Epithelial cell of proximal tubule (primary cell): ENCODE data around the gene ITSN1. TPM values are rescaled to one million over a fixed set of nuclear protein-coding genes. Genes with fewer than 3 reads are reported as not detected.

ENCODE experiments used
- DNase-seq: peaks from one replicate; pipeline ENCODE4 v3.0.0-alpha.2; 2011; ENCODE audit warnings: low read depth
- H3K4me3 ChIP-seq: 2 replicates; pipeline ENCODE4 v1.5.1; 2011; ENCODE audit warnings: low read depth, mild to moderate bottlenecking, low read length
- CTCF ChIP-seq: conservative IDR thresholded peaks from 2 replicates; pipeline ENCODE4 v1.5.1; 2012; ENCODE audit warnings: low read depth, mild to moderate bottlenecking, low read length
- total RNA-seq: library from RNA; depleted of rRNA; stranded (reverse); fragments of >200 nt; gene quantifications from 2 replicates; pipeline ENCODE4 v1.2.3, GENCODE V29; 2015

ITSN1 gene
- total RNA-seq, 1 donor from 2014 or later: 24.5 TPM

- no peak for DNase-seq
- H3K4me3 ChIP-seq: no peak overlapping the region
- no peak for TF ChIP-seq CTCF
These were observed 212.3 kb downstream of the ITSN1 start for GRCh38 chr21:33854604-33855003.

DNA sequence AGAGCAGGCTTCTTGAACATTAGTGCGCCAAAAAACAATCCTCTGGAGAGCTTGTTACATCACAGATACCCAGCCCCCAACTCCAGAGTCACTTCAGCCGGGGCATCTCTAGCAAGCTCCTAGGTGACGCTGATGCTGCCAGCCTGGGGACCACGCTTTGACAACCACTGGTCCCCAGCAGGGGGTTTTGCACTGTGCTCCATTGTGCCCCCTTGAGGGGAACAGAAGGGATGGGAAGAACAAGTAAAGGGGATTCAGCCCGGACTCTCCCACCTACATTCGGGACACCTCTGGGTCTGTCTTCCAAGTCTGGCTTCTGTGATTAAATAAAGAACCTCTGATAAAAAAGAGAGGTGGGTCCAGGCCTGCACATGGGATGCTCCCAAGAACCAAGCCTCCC, 212.9 kb downstream of the ITSN1 start:
- peak; percentile 25 for TF ChIP-seq CTCF
- no peak for DNase-seq
- no peak overlapping the region for H3K4me3 ChIP-seq

DNA sequence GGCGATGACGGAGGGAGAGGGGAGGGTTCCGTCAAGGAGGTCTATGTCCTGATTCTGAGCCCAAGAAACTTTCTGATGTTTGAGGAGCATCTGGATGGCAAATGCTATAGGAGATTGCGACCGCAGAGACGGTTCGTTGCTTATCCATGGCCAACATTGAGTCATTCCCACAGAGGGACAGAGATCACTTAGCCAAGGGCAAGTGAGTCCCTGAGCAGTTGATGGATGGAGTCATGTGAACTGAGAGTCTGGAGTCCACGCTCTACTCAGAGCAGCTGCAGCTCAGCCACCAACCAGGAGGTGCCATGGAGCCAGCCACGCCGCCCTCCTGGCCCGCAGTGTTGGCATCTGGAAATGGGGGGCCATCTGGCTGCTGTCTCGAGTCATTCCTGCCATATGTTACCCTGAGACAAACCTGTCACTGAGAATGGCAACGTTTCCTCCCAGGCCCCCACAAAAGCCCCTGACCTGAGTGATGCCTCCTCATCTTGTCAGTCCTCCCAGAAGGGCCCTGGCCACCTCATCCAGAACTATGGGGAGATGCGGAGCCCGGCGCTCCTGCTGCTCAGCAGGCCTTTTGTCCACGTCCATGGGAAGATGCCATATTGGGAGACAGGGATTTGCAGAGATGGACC, 214.7 kb downstream of the ITSN1 start:
- DNase-seq: no peak
- no peak overlapping the region for H3K4me3 ChIP-seq
- TF ChIP-seq CTCF: no peak

- no peak for TF ChIP-seq CTCF
- no peak overlapping the region for H3K4me3 ChIP-seq
- no peak for DNase-seq
These were observed 215.8 kb downstream of the ITSN1 start for GRCh38 chr21:33857846-33858666.

DNA sequence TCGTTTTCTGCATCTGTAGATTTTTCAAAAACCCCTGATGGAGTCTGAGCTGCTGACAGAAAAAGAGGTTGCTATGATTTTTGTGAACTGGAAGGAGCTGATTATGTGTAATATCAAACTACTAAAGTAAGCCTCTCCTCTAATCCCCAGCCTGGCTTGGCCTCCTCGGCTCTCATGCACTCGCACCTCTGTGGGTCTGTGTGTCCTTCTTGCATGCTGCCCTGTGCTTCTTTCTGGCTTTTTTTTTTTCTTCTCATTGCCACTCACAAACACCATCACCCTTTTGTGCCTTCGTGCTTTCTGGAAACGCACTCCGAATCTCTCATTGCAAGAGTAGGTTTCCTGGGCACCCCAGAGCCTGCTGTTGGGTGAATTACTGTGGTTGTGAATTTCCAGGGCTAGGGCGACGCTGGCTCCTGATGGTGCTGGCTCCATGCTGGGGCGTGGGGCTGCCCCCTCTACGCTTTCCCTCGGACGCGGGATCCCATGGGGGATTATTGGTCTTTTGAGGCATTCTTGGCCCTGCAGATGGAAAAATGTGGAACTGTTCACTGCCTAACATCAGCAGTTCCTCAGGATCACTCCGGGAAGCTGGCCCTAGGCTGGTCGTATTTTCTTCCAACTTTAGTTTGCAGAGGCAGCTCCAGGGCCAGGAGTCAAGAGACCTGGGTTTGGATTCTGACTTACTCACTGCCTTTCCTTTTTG, 216.5 kb downstream of the ITSN1 start:
- no peak for DNase-seq
- no peak for TF ChIP-seq CTCF
- H3K4me3 ChIP-seq: no peak overlapping the region

DNA sequence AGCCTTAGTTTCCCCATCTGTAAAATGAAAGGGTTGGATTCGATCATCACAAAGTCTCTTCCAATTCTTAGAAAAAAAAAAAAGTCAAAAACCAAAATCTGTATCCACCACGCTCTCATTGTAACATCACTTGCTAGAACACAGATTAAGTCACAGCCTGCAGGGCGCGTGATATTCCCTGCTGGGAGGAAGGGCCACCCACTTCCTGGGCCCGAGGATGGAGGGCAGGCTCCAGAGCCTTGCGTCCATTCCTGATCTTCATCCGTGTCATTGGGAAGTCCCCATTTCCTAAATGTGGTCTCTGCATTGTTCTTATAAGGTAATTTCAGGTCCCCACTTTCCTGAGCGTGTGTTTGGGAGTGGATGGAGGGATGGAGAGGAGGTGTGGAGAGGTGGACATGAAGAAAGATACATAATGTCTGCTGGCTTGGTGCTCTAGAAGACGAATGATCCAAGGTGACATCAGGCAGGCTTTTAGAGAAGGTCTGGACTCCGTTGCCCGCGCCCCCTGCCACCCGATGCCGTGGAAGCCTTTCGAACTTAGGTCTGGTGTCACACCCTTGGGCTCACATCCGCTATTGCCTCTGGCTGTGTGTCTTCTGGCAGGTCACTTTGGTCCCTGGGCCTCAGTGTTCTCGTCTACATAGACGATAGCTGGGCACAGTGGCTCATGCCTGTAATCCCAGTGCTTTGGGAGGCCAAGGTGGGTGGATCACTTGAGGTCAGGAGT, 217.2 kb downstream of the ITSN1 start:
- TF ChIP-seq CTCF: no peak
- DNase-seq: no peak
- no peak overlapping the region for H3K4me3 ChIP-seq
